Measurements from ENCODE around the gene ARGFX.

ARGFX gene

GRCh38 chr3:121566773-121567172 lies 976 bp upstream of the ARGFX start:
- no peak overlapping the region for H3K4me2 ChIP-seq
- H3K27me3 ChIP-seq (ENCODE audit: insufficient read depth, low read depth): no peaks in the 10 kb centered on the region
- no peak overlapping the region for H3K4me3 ChIP-seq (IDR thresholded peaks at IDR 0.05; ENCODE audit: insufficient read depth, low read depth, low read length)
- H3K9ac ChIP-seq: no peak overlapping the region
- H4K20me1 ChIP-seq (ENCODE audit: insufficient read depth): no peaks in the 10 kb centered on the region
- TF ChIP-seq CTCF (conservative IDR thresholded peaks at IDR 0.05; ENCODE audit: low read depth, low read length): no peak
- H3K27ac ChIP-seq: no peak overlapping the region
- H3K36me3 ChIP-seq (ENCODE audit: insufficient read depth): no peaks in the 10 kb centered on the region
- H2AFZ ChIP-seq (ENCODE audit: low read depth): no peak overlapping the region
- no peaks in the 10 kb centered on the region for H3K79me2 ChIP-seq (ENCODE audit: insufficient read depth, low read depth)
- H3K4me1 ChIP-seq (ENCODE audit: low read depth, poor library complexity, severe bottlenecking): no peaks in the 10 kb centered on the region

- no peaks in the 10 kb centered on the region for H3K36me3 ChIP-seq (ENCODE audit: insufficient read depth)
- no peak overlapping the region for H3K27ac ChIP-seq
- H3K4me3 ChIP-seq (IDR thresholded peaks at IDR 0.05; ENCODE audit: insufficient read depth, low read depth, low read length): no peak overlapping the region
- no peak for TF ChIP-seq CTCF (conservative IDR thresholded peaks at IDR 0.05; ENCODE audit: low read depth, low read length)
- no peaks in the 10 kb centered on the region for H3K4me1 ChIP-seq (ENCODE audit: low read depth, poor library complexity, severe bottlenecking)
- H3K9ac ChIP-seq: no peak overlapping the region
- H2AFZ ChIP-seq (ENCODE audit: low read depth): no peak overlapping the region
- no peaks in the 10 kb centered on the region for H3K27me3 ChIP-seq (ENCODE audit: insufficient read depth, low read depth)
- no peak overlapping the region for H3K4me2 ChIP-seq
- H3K79me2 ChIP-seq (ENCODE audit: insufficient read depth, low read depth): no peaks in the 10 kb centered on the region
- no peaks in the 10 kb centered on the region for H4K20me1 ChIP-seq (ENCODE audit: insufficient read depth)
These were observed 6.7 kb downstream of the ARGFX start for GRCh38 chr3:121574449-121574848.

GRCh38 chr3:121581691-121582090 lies 13.9 kb downstream of the ARGFX start:
- Histone ChIP-seq H3K36me3 (ENCODE audit: insufficient read depth) (no peaks in the 10 kb centered on the region), H3K4me2 (no peak overlapping the region), H2AFZ (ENCODE audit: low read depth) (no peak overlapping the region), H3K27ac (no peak overlapping the region), H3K9ac (no peak overlapping the region), H3K79me2 (ENCODE audit: insufficient read depth, low read depth) (no peaks in the 10 kb centered on the region), H4K20me1 (ENCODE audit: insufficient read depth) (no peaks in the 10 kb centered on the region), H3K27me3 (ENCODE audit: insufficient read depth, low read depth) (no peaks in the 10 kb centered on the region), H3K4me1 (ENCODE audit: low read depth, poor library complexity, severe bottlenecking) (no peaks in the 10 kb centered on the region), H3K4me3 (IDR thresholded peaks at IDR 0.05; ENCODE audit: insufficient read depth, low read depth, low read length) (no peak overlapping the region)
- no peak for TF ChIP-seq CTCF (conservative IDR thresholded peaks at IDR 0.05; ENCODE audit: low read depth, low read length)

GRCh38 chr3:121584418-121584817 lies 16.7 kb downstream of the ARGFX start:
- Histone ChIP-seq H3K27ac (no peak overlapping the region), H3K9ac (no peak overlapping the region), H3K79me2 (ENCODE audit: insufficient read depth, low read depth) (no peaks in the 10 kb centered on the region), H4K20me1 (ENCODE audit: insufficient read depth) (no peaks in the 10 kb centered on the region), H3K27me3 (ENCODE audit: insufficient read depth, low read depth) (no peaks in the 10 kb centered on the region), H3K36me3 (ENCODE audit: insufficient read depth) (no peaks in the 10 kb centered on the region), H3K4me2 (no peak overlapping the region), H3K4me1 (ENCODE audit: low read depth, poor library complexity, severe bottlenecking) (no peaks in the 10 kb centered on the region), H3K4me3 (IDR thresholded peaks at IDR 0.05; ENCODE audit: insufficient read depth, low read depth, low read length) (no peak overlapping the region), H2AFZ (ENCODE audit: low read depth) (no peak overlapping the region)
- no peak for TF ChIP-seq CTCF (conservative IDR thresholded peaks at IDR 0.05; ENCODE audit: low read depth, low read length)
